ENCODE measurements around the gene LSM4. TPM values are rescaled to one million over a fixed set of nuclear protein-coding genes. Genes with fewer than 3 reads are reported as not detected.

Gene LSM4
- total and polyA plus RNA-seq, 2 of the 13 experiments (the other 11 are each of a cell fraction or from before 2014, with no cell fraction given) = 65.8 to 166 TPM

DNA sequence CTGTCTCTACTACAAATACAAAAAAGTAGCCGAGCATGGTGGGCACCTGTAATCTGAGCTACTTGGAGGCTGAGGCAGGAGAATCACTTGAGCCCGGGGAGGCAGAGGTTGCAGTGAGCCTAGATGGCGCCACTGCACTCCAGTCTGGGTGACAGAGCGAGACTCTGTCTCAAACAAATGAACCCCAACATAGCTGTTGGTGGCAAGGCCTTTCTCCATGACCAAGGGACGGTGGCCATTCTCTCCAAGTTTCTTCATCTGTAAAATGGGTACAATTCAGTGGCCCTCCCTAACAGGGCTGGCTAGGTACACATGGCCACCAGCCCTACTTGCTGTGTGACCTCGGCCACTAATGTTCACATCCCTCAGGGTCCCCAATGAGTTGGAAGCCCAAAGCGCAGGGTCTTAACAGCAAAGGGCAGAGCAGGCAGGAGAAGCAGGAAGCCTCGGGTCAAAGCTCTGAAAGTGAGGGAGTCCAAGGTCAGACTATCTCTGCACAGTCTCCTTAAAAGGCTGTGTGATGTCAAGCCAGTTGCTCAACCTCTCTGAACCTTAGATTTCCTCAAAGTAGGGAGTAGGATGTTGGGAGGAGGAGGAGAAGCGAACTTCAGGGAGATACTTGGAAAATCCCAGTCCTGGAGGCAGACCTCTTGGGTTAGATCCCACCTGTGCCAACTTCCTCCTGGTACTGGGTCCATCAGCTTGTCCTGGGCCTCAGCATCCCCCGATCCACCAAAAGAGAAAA lies 44.2 kb downstream of the LSM4 start (continued):
- TF ChIP-seq, protein P1, sequence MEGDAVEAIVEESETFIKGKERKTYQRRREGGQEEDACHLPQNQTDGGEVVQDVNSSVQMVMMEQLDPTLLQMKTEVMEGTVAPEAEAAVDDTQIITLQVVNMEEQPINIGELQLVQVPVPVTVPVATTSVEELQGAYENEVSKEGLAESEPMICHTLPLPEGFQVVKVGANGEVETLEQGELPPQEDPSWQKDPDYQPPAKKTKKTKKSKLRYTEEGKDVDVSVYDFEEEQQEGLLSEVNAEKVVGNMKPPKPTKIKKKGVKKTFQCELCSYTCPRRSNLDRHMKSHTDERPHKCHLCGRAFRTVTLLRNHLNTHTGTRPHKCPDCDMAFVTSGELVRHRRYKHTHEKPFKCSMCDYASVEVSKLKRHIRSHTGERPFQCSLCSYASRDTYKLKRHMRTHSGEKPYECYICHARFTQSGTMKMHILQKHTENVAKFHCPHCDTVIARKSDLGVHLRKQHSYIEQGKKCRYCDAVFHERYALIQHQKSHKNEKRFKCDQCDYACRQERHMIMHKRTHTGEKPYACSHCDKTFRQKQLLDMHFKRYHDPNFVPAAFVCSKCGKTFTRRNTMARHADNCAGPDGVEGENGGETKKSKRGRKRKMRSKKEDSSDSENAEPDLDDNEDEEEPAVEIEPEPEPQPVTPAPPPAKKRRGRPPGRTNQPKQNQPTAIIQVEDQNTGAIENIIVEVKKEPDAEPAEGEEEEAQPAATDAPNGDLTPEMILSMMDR (CRISPR knock-in tag; IDR thresholded peaks at IDR 0.05) = peak; percentile 54
- TF ChIP-seq ZNF225 (CRISPR knock-in tag; IDR thresholded peaks at IDR 0.05) (no peak), ZNF354B (CRISPR knock-in tag; IDR thresholded peaks at IDR 0.05) (no peak), MIER3 (CRISPR knock-in tag; IDR thresholded peaks at IDR 0.05; ENCODE audit: borderline replicate concordance) (no peak), GTF3A (CRISPR knock-in tag; conservative IDR thresholded peaks at IDR 0.05) (0 out of 2 replicates have a peak, but pooled peaks have one; percentile 45), ZNF383 (CRISPR knock-in tag; IDR thresholded peaks at IDR 0.05; ENCODE audit: borderline replicate concordance) (no peak), STAG1 (CRISPR knock-in tag; IDR thresholded peaks at IDR 0.05) (peak; percentile 27; the same call in 1 of the 2 replicates), ZEB1 (IDR thresholded peaks at IDR 0.05; ENCODE audit: insufficient replicate concordance, low read depth) (no peak), ZFAT (CRISPR knock-in tag; conservative IDR thresholded peaks at IDR 0.05) (no peak), ZNF446 (CRISPR knock-in tag; IDR thresholded peaks at IDR 0.05) (no peak), MXD4 (CRISPR knock-in tag; IDR thresholded peaks at IDR 0.05) (0 out of 2 replicates have a peak, but pooled peaks have one; percentile 13), E2F2 (CRISPR knock-in tag; IDR thresholded peaks at IDR 0.05; ENCODE audit: borderline replicate concordance) (no peak), SP5 (CRISPR knock-in tag; IDR thresholded peaks at IDR 0.05; ENCODE audit: borderline replicate concordance, low read depth) (no peak), SCMH1 (CRISPR knock-in tag; IDR thresholded peaks at IDR 0.05; ENCODE audit: borderline replicate concordance) (no peak), ARID2 (CRISPR knock-in tag; IDR thresholded peaks at IDR 0.05; ENCODE audit: borderline replicate concordance) (no peak), ZNF503 (CRISPR knock-in tag; IDR thresholded peaks at IDR 0.05) (no peak), ZNF264 (CRISPR knock-in tag; IDR thresholded peaks at IDR 0.05) (no peak), THYN1 (CRISPR knock-in tag; IDR thresholded peaks at IDR 0.05; ENCODE audit: borderline replicate concordance, low read depth) (no peak), MED1 (CRISPR knock-in tag; IDR thresholded peaks at IDR 0.05) (no peak)
- TF ChIP-seq, protein P2, sequence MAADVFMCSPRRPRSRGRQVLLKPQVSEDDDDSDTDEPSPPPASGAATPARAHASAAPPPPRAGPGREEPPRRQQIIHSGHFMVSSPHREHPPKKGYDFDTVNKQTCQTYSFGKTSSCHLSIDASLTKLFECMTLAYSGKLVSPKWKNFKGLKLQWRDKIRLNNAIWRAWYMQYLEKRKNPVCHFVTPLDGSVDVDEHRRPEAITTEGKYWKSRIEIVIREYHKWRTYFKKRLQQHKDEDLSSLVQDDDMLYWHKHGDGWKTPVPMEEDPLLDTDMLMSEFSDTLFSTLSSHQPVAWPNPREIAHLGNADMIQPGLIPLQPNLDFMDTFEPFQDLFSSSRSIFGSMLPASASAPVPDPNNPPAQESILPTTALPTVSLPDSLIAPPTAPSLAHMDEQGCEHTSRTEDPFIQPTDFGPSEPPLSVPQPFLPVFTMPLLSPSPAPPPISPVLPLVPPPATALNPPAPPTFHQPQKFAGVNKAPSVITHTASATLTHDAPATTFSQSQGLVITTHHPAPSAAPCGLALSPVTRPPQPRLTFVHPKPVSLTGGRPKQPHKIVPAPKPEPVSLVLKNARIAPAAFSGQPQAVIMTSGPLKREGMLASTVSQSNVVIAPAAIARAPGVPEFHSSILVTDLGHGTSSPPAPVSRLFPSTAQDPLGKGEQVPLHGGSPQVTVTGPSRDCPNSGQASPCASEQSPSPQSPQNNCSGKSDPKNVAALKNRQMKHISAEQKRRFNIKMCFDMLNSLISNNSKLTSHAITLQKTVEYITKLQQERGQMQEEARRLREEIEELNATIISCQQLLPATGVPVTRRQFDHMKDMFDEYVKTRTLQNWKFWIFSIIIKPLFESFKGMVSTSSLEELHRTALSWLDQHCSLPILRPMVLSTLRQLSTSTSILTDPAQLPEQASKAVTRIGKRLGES (CRISPR knock-in tag; IDR thresholded peaks at IDR 0.05; ENCODE audit: borderline replicate concordance) = no peak
